Neural progenitor cell (in vitro differentiated cells): ENCODE results near the gene SH3GL3. TPM values are rescaled to one million over a fixed set of nuclear protein-coding genes. Genes with fewer than 3 reads are reported as not detected.

Experiments
- DNase-seq: peaks from one replicate; pipeline ENCODE4 v3.0.0-alpha.2; 2016; ENCODE audit warnings: low spot score
- H2AFZ ChIP-seq: fragments of 200-600 bp; sonication (generic); replicated peaks from 2 replicates; pipeline ENCODE4 v1.6.1; 2016; ENCODE audit warnings: antibody characterized with exemption
- H3F3A ChIP-seq: fragments of 200-600 bp; sonication (generic); 2 replicates; pipeline ENCODE4 v1.6.1; 2016; ENCODE audit warnings: antibody characterized with exemption, low read depth
- H3K27ac ChIP-seq: fragments of 200-600 bp; sonication (generic); 2 replicates; pipeline ENCODE4 v1.5.1; 2016; ENCODE audit warnings: mild to moderate bottlenecking
- H3K27me3 ChIP-seq: fragments of 200-600 bp; sonication (generic); 2 replicates; pipeline ENCODE4 v1.6.1; 2016; ENCODE audit warnings: mild to moderate bottlenecking, moderate library complexity
- H3K36me3 ChIP-seq: fragments of 200-600 bp; sonication (generic); 2 replicates; pipeline ENCODE4 v1.5.1; 2016
- H3K4me1 ChIP-seq: fragments of 200-600 bp; sonication (generic); 2 replicates; pipeline ENCODE4 v1.6.1; 2016; ENCODE audit warnings: mixed run types
- H3K4me2 ChIP-seq: fragments of 200-600 bp; sonication (generic); 2 replicates; pipeline ENCODE4 v1.6.1; 2016
- H3K4me3 ChIP-seq: fragments of 200-600 bp; sonication (generic); 2 replicates; pipeline ENCODE4 v1.5.1; 2016
- H3K79me2 ChIP-seq: fragments of 200-600 bp; sonication (generic); 2 replicates; pipeline ENCODE4 v1.6.1; 2016; ENCODE audit warnings: low read depth
- H3K9ac ChIP-seq: fragments of 200-600 bp; sonication (generic); 2 replicates; pipeline ENCODE4 v1.6.1; 2016
- H3K9me3 ChIP-seq: fragments of 200-600 bp; sonication (generic); 2 replicates; pipeline ENCODE4 v1.5.1; 2016; ENCODE audit warnings: low read depth
- H4K20me1 ChIP-seq: fragments of 200-600 bp; sonication (generic); 2 replicates; pipeline ENCODE4 v1.6.1; 2016; ENCODE audit warnings: low read depth
- H3K27ac Mint-ChIP-seq: 3 replicates; pipeline ENCODE4 v1.8.0; 2021; ENCODE audit warnings: mixed read lengths
- H3K27me3 Mint-ChIP-seq: 2 replicates; pipeline ENCODE4 v1.8.0; 2022; ENCODE audit warnings: low read depth, mild to moderate bottlenecking, inconsistent platforms, moderate library complexity, mixed read lengths; ENCODE audit not compliant: insufficient read depth
- H3K36me3 Mint-ChIP-seq: 3 replicates; pipeline ENCODE4 v1.8.0; 2021; ENCODE audit warnings: mixed read lengths
- H3K4me1 Mint-ChIP-seq: 3 replicates; pipeline ENCODE4 v1.8.0; 2021; ENCODE audit warnings: mixed read lengths
- H3K4me3 Mint-ChIP-seq: 3 replicates; pipeline ENCODE4 v1.8.0; 2021; ENCODE audit warnings: mild to moderate bottlenecking, moderate library complexity, mixed read lengths
- H3K9me3 Mint-ChIP-seq: 3 replicates; pipeline ENCODE4 v1.8.0; 2020; ENCODE audit warnings: mixed read lengths
- EZH2 ChIP-seq: fragments of 200-600 bp; sonication (generic); IDR thresholded peaks from 2 replicates; pipeline ENCODE4 v1.6.1; 2017; ENCODE audit warnings: antibody characterized with exemption, mild to moderate bottlenecking, moderate library complexity
- EZH2phosphoT487 ChIP-seq: fragments of 200-600 bp; sonication (generic); IDR thresholded peaks from 2 replicates; pipeline ENCODE4 v1.6.1; 2017; ENCODE audit warnings: antibody characterized with exemption
- total RNA-seq: library from RNA; depleted of rRNA; stranded (reverse); fragments of >200 nt; gene quantifications from 2 replicates; pipeline ENCODE4 v1.2.3, GENCODE V29; 2015; ENCODE audit warnings: low replicate concordance
- TF ChIP-seq, protein P1 (sequence below): fragments of 200-600 bp; sonication (generic); IDR thresholded peaks from 2 replicates; pipeline ENCODE4 v1.5.1; 2017; ENCODE audit warnings: antibody characterized with exemption, mild to moderate bottlenecking

Gene SH3GL3
- total RNA-seq, 1 donor from 2014 or later = 8.2 TPM

DNA sequence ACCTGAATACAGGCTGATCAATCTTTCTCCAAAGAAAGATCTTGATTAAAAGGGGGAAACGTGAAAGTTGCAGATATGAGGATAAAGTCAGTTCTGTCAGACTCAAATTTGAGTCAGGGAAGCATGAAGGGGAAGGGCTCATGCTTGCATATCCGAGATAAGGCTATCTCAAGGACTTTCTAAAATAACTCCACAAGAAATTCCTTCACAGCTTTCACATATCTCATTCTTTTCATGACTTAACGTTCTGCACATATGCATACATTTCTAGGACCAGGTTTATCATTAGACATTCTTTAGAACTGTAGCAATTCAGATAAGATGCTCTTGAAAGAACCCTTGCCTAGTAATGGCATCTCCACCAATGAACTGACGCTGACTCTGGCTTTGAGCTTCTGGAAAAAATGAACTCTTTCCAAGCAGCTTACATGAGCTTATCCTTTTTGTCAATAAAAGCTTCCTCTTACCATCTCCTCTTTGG is 15.9 kb downstream of the SH3GL3 start:
- no peak overlapping the region for H3K4me3 Mint-ChIP-seq
- Histone ChIP-seq H3K9ac (no peak overlapping the region), H3K27ac (no peak overlapping the region), H3K36me3 (no peaks in the 10 kb centered on the region), H2AFZ (no peak overlapping the region), H3F3A (no peaks in the 10 kb centered on the region), H3K4me2 (no peak overlapping the region), H3K27me3 (no peaks in the 10 kb centered on the region), H3K79me2 (no peaks in the 10 kb centered on the region), H4K20me1 (no peaks in the 10 kb centered on the region), H3K9me3 (no peaks in the 10 kb centered on the region), H3K4me1 (peaks cover 3% of the 10 kb centered on the region), H3K4me3 (no peak overlapping the region)
- no peaks in the 10 kb centered on the region for H3K27me3 Mint-ChIP-seq
- no peak for DNase-seq
- TF ChIP-seq, protein P1, sequence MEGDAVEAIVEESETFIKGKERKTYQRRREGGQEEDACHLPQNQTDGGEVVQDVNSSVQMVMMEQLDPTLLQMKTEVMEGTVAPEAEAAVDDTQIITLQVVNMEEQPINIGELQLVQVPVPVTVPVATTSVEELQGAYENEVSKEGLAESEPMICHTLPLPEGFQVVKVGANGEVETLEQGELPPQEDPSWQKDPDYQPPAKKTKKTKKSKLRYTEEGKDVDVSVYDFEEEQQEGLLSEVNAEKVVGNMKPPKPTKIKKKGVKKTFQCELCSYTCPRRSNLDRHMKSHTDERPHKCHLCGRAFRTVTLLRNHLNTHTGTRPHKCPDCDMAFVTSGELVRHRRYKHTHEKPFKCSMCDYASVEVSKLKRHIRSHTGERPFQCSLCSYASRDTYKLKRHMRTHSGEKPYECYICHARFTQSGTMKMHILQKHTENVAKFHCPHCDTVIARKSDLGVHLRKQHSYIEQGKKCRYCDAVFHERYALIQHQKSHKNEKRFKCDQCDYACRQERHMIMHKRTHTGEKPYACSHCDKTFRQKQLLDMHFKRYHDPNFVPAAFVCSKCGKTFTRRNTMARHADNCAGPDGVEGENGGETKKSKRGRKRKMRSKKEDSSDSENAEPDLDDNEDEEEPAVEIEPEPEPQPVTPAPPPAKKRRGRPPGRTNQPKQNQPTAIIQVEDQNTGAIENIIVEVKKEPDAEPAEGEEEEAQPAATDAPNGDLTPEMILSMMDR = no peak
- TF ChIP-seq EZH2phosphoT487 = no peak
- TF ChIP-seq EZH2 = no peak
- no peaks in the 10 kb centered on the region for H3K36me3 Mint-ChIP-seq
- H3K27ac Mint-ChIP-seq = no peak overlapping the region
- H3K9me3 Mint-ChIP-seq = peaks cover 1% of the 10 kb centered on the region
- H3K4me1 Mint-ChIP-seq = no peaks in the 10 kb centered on the region

GRCh38 chr15:83470887-83471286 is 23.7 kb downstream of the SH3GL3 start:
- Mint-ChIP-seq H3K36me3 (no peaks in the 10 kb centered on the region), H3K4me3 (no peak overlapping the region), H3K27ac (no peak overlapping the region), H3K27me3 (peaks cover 2% of the 10 kb centered on the region), H3K4me1 (no peaks in the 10 kb centered on the region), H3K9me3 (peaks cover 1% of the 10 kb centered on the region)
- no peaks in the 10 kb centered on the region for H3F3A ChIP-seq
- H4K20me1 ChIP-seq = no peaks in the 10 kb centered on the region
- no peaks in the 10 kb centered on the region for H3K9me3 ChIP-seq
- no peaks in the 10 kb centered on the region for H3K36me3 ChIP-seq
- H3K27ac ChIP-seq = no peak overlapping the region
- no peak overlapping the region for H3K9ac ChIP-seq
- H3K4me2 ChIP-seq = no peak overlapping the region
- H3K4me3 ChIP-seq = no peak overlapping the region
- H2AFZ ChIP-seq = no peak overlapping the region
- no peak for DNase-seq
- H3K4me1 ChIP-seq = no peaks in the 10 kb centered on the region
- TF ChIP-seq, protein P1 = no peak
- TF ChIP-seq EZH2 (no peak), EZH2phosphoT487 (no peak)
- H3K27me3 ChIP-seq = no peaks in the 10 kb centered on the region
- no peaks in the 10 kb centered on the region for H3K79me2 ChIP-seq

DNA sequence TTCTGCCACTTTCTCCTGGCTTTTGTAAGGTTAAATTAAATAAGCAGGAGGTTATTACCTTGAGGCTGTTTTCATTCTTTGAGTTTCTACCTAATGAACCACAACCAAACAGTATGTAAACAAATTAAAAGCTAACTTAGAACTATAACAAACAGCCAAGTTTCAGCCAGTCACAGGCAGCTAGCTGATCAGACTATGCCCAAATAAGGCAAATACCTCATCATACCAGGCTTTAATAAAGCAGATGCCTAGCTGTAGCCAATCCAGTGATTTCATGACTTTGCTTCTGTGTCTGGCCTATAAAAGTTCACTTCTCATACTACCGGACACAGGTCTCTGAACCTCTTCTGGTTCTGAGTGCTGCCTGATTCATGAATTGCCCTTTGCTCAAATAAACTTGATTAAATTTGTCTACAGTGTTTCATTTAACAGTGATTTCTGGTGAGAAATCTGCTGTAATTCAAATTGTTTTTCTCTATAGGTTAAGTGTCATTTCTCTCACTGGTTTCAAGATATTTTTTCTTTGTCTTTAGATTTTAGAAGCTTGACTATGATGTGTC is 24.2 kb downstream of the SH3GL3 start:
- Mint-ChIP-seq H3K27me3 (peaks cover 2% of the 10 kb centered on the region), H3K4me3 (no peak overlapping the region), H3K9me3 (peaks cover 1% of the 10 kb centered on the region), H3K4me1 (no peaks in the 10 kb centered on the region), H3K36me3 (no peaks in the 10 kb centered on the region), H3K27ac (no peak overlapping the region)
- no peaks in the 10 kb centered on the region for H3K79me2 ChIP-seq
- no peaks in the 10 kb centered on the region for H3F3A ChIP-seq
- no peak overlapping the region for H2AFZ ChIP-seq
- TF ChIP-seq, protein P1 = no peak
- TF ChIP-seq EZH2phosphoT487 = no peak
- no peak for TF ChIP-seq EZH2
- no peak overlapping the region for H3K4me2 ChIP-seq
- H3K4me1 ChIP-seq = peaks cover under 1% of the 10 kb centered on the region
- H3K4me3 ChIP-seq = no peak overlapping the region
- no peaks in the 10 kb centered on the region for H3K36me3 ChIP-seq
- no peaks in the 10 kb centered on the region for H3K27me3 ChIP-seq
- no peak overlapping the region for H3K9ac ChIP-seq
- no peak overlapping the region for H3K27ac ChIP-seq
- no peaks in the 10 kb centered on the region for H3K9me3 ChIP-seq
- H4K20me1 ChIP-seq = no peaks in the 10 kb centered on the region
- DNase-seq = no peak
